ENCODE results near the gene NKD2.
A peak's percentile ranks its signal among the peaks of the same experiment; 100 is the strongest.
"Not testable (repeated sequence)": the region's sequence is repeated elsewhere in the genome, so short reads cannot be mapped to it uniquely, and the experiment has no call there.

The NKD2 gene

DNA sequence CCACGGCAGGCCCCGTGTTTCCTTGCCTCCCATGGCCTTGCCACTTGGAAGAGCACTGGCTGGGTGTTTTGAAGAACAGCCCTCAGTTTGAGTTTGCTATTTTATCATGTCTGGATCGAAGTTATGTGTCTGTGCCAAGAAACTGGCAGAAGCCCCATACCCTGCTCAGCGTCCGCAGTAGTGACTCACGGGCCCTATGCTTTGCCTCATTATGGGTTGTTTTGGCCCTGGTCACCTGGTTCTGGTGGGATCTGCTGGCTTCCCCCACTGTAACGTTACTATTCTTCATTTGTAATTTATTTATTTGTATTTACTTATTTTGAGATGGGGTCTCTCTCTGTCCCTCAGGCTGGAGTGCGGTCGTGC is 42.3 kb upstream of the NKD2 start:
- TF ChIP-seq, protein P1, sequence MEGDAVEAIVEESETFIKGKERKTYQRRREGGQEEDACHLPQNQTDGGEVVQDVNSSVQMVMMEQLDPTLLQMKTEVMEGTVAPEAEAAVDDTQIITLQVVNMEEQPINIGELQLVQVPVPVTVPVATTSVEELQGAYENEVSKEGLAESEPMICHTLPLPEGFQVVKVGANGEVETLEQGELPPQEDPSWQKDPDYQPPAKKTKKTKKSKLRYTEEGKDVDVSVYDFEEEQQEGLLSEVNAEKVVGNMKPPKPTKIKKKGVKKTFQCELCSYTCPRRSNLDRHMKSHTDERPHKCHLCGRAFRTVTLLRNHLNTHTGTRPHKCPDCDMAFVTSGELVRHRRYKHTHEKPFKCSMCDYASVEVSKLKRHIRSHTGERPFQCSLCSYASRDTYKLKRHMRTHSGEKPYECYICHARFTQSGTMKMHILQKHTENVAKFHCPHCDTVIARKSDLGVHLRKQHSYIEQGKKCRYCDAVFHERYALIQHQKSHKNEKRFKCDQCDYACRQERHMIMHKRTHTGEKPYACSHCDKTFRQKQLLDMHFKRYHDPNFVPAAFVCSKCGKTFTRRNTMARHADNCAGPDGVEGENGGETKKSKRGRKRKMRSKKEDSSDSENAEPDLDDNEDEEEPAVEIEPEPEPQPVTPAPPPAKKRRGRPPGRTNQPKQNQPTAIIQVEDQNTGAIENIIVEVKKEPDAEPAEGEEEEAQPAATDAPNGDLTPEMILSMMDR (conservative IDR thresholded peaks at IDR 0.05; ENCODE audit: control insufficient read depth, insufficient read depth, low read depth, low read length), result no peak
- DNase-seq (ENCODE audit: low read depth), result no peak

DNA sequence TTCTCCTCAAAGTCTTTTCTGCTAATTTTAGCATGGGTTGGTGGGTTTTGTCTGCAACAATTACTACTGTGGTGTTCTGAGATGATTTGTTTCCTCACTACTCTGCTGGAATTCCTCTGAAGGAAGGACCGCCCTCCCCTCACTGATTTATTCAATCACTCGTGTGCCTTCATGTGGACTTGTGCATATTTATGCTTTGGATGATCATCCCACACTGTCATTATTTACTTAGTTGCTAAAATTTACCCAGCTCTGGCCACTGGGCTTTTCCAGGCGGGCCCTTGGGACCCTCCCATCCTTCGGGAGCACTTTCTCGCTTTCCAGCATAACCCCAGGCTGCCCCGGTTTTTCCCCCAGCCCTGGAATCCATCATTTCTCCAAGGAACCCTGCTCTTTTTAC is 41.7 kb upstream of the NKD2 start:
- H3K4me3 ChIP-seq (ENCODE audit: control insufficient read depth, low read depth, low read length), result no peak overlapping the region
- TF ChIP-seq, protein P1 (conservative IDR thresholded peaks at IDR 0.05; ENCODE audit: control insufficient read depth, insufficient read depth, low read depth, low read length), result no peak
- DNase-seq (ENCODE audit: low read depth), result no peak

More for the DNA sequence above, 42.3 kb upstream of the NKD2 start:
- H3K4me3 ChIP-seq (ENCODE audit: control insufficient read depth, low read depth, low read length), result no peak overlapping the region

- TF ChIP-seq, protein P1 (conservative IDR thresholded peaks at IDR 0.05; ENCODE audit: control insufficient read depth, insufficient read depth, low read depth, low read length), result no peak
- no peak overlapping the region for H3K4me3 ChIP-seq (ENCODE audit: control insufficient read depth, low read depth, low read length)
- no peak for DNase-seq (ENCODE audit: low read depth)
Observed at GRCh38 chr5:968881-969280, 39.7 kb upstream of the NKD2 start.

DNA sequence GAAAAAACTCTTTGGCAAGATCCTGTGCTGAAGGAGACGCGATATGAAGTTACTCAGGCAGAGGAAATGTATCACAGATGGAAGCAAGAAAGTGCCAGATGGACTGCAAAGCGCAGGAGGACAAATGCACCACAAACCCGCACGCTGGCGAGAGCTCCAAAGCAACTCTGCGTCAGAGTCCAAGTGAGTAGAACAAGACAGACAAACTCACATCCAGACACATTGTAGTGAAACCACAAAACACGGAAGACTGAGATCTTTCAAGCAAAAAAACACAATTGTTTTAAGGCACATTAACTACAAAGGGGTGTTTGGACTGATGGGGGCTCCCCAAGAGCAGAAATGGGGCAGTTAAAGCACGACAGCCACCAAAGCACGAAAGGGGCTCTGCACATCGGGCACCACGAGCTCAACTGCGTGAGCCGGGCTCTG is 39.2 kb upstream of the NKD2 start:
- TF ChIP-seq, protein P1 (conservative IDR thresholded peaks at IDR 0.05; ENCODE audit: control insufficient read depth, insufficient read depth, low read depth, low read length), result no peak
- H3K4me3 ChIP-seq (ENCODE audit: control insufficient read depth, low read depth, low read length), result no peak overlapping the region
- peak; percentile 91 for DNase-seq (ENCODE audit: low read depth)

GRCh38 chr5:972575-972974 is 36.0 kb upstream of the NKD2 start:
- not testable (repeated sequence) for H3K4me3 ChIP-seq (ENCODE audit: control insufficient read depth, low read depth, low read length); DNase-seq (ENCODE audit: low read depth)

- no peak for DNase-seq (ENCODE audit: low read depth)
- H3K4me3 ChIP-seq (ENCODE audit: control insufficient read depth, low read depth, low read length), result no peak overlapping the region
- TF ChIP-seq, protein P1 (conservative IDR thresholded peaks at IDR 0.05; ENCODE audit: control insufficient read depth, insufficient read depth, low read depth, low read length), result no peak
Observed at GRCh38 chr5:976849-977751, 31.5 kb upstream of the NKD2 start.

GRCh38 chr5:978054-978453 is 30.5 kb upstream of the NKD2 start:
- DNase-seq (ENCODE audit: low read depth), result no peak
- H3K4me3 ChIP-seq (ENCODE audit: control insufficient read depth, low read depth, low read length), result no peak overlapping the region
- TF ChIP-seq, protein P1 (conservative IDR thresholded peaks at IDR 0.05; ENCODE audit: control insufficient read depth, insufficient read depth, low read depth, low read length), result no peak
